IMR-90 (cell line): ENCODE data around the gene ZNF182. TPM values are rescaled to one million over a fixed set of nuclear protein-coding genes. Genes with fewer than 3 reads are reported as not detected.
"Not testable (repeated sequence)": the region's sequence is repeated elsewhere in the genome, so short reads cannot be mapped to it uniquely, and the experiment has no call there.

Experiments
- ATAC-seq: fragments of 200-7000 bp; cut with Tn5 transposase; 2 replicates; pipeline ENCODE4 v1.9.1; 2020; ENCODE audit warnings: low read depth, mild to moderate bottlenecking, moderate library complexity
- BruUV-seq: library from RNA; stranded (reverse); fragments of 400-500 nt; replicated peaks from 2 replicates; lab custom pipeline; 2021; lab: Mats Ljungman, UMichigan
- CTCF ChIA-PET: fragments of 300-600 bp; formaldehyde crosslinking; extraction: SDS; loops from one replicate; lab custom pipeline; 2021; ENCODE audit warnings: antibody characterized with exemption; lab: Yijun Ruan, JAX
- POLR2A ChIA-PET: fragments of 300-600 bp; sonication (Branson Sonifier 250); formaldehyde crosslinking; loops from one replicate; lab custom pipeline; 2022; ENCODE audit warnings: antibody characterized with exemption; ENCODE audit not compliant: unreplicated experiment; lab: Charles Lee
- DNase-seq: peaks from one replicate; pipeline ENCODE4 v3.0.0; 2013
- H2AFZ ChIP-seq: replicated peaks from 2 replicates; pipeline ENCODE3; 2013; ENCODE audit warnings: low read length, mild to moderate bottlenecking; ENCODE audit not compliant: poor library complexity
- H2AK5ac ChIP-seq: 2 replicates; pipeline ENCODE4 v1.6.1; 2013; ENCODE audit warnings: low read depth, low read length, inconsistent platforms
- H2AK9ac ChIP-seq: replicated peaks from 2 replicates; pipeline ENCODE3; 2013; ENCODE audit warnings: mild to moderate bottlenecking, low read depth, low read length, moderate library complexity; ENCODE audit not compliant: poor library complexity
- H2BK120ac ChIP-seq: 2 replicates; pipeline ENCODE4 v1.6.1; 2013; ENCODE audit warnings: low read depth, low read length, inconsistent platforms
- H2BK15ac ChIP-seq: 3 replicates; pipeline ENCODE4 v1.6.1; 2013; ENCODE audit warnings: low read depth, low read length, inconsistent platforms
- H2BK20ac ChIP-seq: 2 replicates; pipeline ENCODE4 v1.6.1; 2013; ENCODE audit warnings: low read depth, mild to moderate bottlenecking, inconsistent platforms, low read length, moderate library complexity
- H2BK5ac ChIP-seq: 2 replicates; pipeline ENCODE4 v1.6.1; 2013; ENCODE audit warnings: mild to moderate bottlenecking, low read depth, low read length, inconsistent platforms; ENCODE audit not compliant: poor library complexity, severe bottlenecking
- H3K14ac ChIP-seq: replicated peaks from 2 replicates; pipeline ENCODE4 v1.6.1; 2013; ENCODE audit warnings: low read depth, low read length, inconsistent platforms
- H3K18ac ChIP-seq: 2 replicates; pipeline ENCODE4 v1.6.1; 2013; ENCODE audit warnings: low read depth, low read length, control low read depth
- H3K23ac ChIP-seq: 2 replicates; pipeline ENCODE4 v1.6.1; 2013; ENCODE audit warnings: low read depth, low read length, inconsistent platforms
- H3K27ac ChIP-seq: 2 replicates; pipeline ENCODE4 v1.5.1; 2013; ENCODE audit warnings: mild to moderate bottlenecking, control low read depth, low read length; ENCODE audit not compliant: insufficient read depth
- H3K27me3 ChIP-seq: 2 replicates; pipeline ENCODE4 v1.6.1; 2013; ENCODE audit warnings: low read length; ENCODE audit not compliant: control insufficient read depth, insufficient read depth
- H3K36me3 ChIP-seq: 2 replicates; pipeline ENCODE4 v1.6.1; 2013; ENCODE audit warnings: low read length, mixed read lengths; ENCODE audit not compliant: control insufficient read depth, insufficient read depth
- H3K4ac ChIP-seq: 2 replicates; pipeline ENCODE4 v1.6.1; 2013; ENCODE audit warnings: low read depth, low read length, inconsistent platforms
- H3K4me1 ChIP-seq: 2 replicates; pipeline ENCODE4 v1.6.1; 2013; ENCODE audit warnings: low read length, mixed read lengths; ENCODE audit not compliant: control insufficient read depth, insufficient read depth
- H3K4me2 ChIP-seq: 2 replicates; pipeline ENCODE4 v1.6.1; 2013; ENCODE audit warnings: low read depth, mild to moderate bottlenecking, control low read depth, low read length, moderate library complexity
- H3K4me3 ChIP-seq: 2 replicates; pipeline ENCODE4 v1.5.1; 2013; ENCODE audit warnings: low read depth, mild to moderate bottlenecking, control low read depth, low read length, moderate library complexity; ENCODE audit not compliant: insufficient read depth
- H3K56ac ChIP-seq: 2 replicates; pipeline ENCODE4 v1.6.1; 2013; ENCODE audit warnings: low read length, inconsistent platforms; ENCODE audit not compliant: insufficient read depth; ENCODE audit errors: extremely low read depth
- H3K79me1 ChIP-seq, 2 experiments: 2 replicates each; pipeline ENCODE4 v1.6.1; 2013; ENCODE audit warnings: low read length in 2 of 2, inconsistent platforms in 1 of 2, low read depth in 1 of 2
- H3K9ac ChIP-seq: 2 replicates; pipeline ENCODE4 v1.6.1; 2013; ENCODE audit warnings: low read depth, low read length, control low read depth
- H3K9me1 ChIP-seq: 2 replicates; pipeline ENCODE4 v1.6.1; 2013; ENCODE audit warnings: low read length, inconsistent platforms; ENCODE audit not compliant: insufficient read depth
- H3K9me3 ChIP-seq: 2 replicates; pipeline ENCODE4 v1.6.1; 2013; ENCODE audit warnings: low read length; ENCODE audit not compliant: control insufficient read depth, insufficient read depth
- H4K20me1 ChIP-seq: 2 replicates; pipeline ENCODE4 v1.6.1; 2013; ENCODE audit warnings: low read length, inconsistent platforms; ENCODE audit not compliant: insufficient read depth
- H4K5ac ChIP-seq: 2 replicates; pipeline ENCODE4 v1.6.1; 2013; ENCODE audit warnings: mild to moderate bottlenecking, low read depth, low read length, control low read depth
- H4K8ac ChIP-seq, 2 experiments: 2 replicates each; pipeline ENCODE4 v1.6.1; 2013; ENCODE audit warnings: low read depth in 2 of 2, low read length in 2 of 2, control low read depth in 1 of 2, inconsistent platforms in 1 of 2
- H4K91ac ChIP-seq: 2 replicates; pipeline ENCODE4 v1.6.1; 2013; ENCODE audit warnings: low read depth, low read length, inconsistent platforms; ENCODE audit not compliant: insufficient read depth
- CEBPB ChIP-seq: IDR thresholded peaks from 2 replicates; pipeline ENCODE4 v1.6.1; 2012; ENCODE audit warnings: low read depth, low read length, improper control_type of control experiment
- CHD1 ChIP-seq: IDR thresholded peaks from 2 replicates; pipeline ENCODE4 v1.6.1; 2012; ENCODE audit warnings: low read depth, low read length, improper control_type of control experiment
- CTCF ChIP-seq: conservative IDR thresholded peaks from 2 replicates; pipeline ENCODE4 v1.5.1; 2012; ENCODE audit warnings: mild to moderate bottlenecking, low read depth, low read length, improper control_type of control experiment
- FOS ChIP-seq: fragments of 150-350 bp; IDR thresholded peaks from 2 replicates; pipeline ENCODE4 v1.6.1; 2016; ENCODE audit warnings: low read depth, low read length
- MAFK ChIP-seq: IDR thresholded peaks from 2 replicates; pipeline ENCODE4 v1.6.1; 2012; ENCODE audit warnings: low read depth, low read length, improper control_type of control experiment
- MXI1 ChIP-seq: IDR thresholded peaks from 2 replicates; pipeline ENCODE4 v1.6.1; 2012; ENCODE audit warnings: low read depth, mild to moderate bottlenecking, low read length, moderate library complexity, borderline replicate concordance
- RAD21 ChIP-seq: IDR thresholded peaks from 2 replicates; pipeline ENCODE4 v1.6.1; 2012; ENCODE audit warnings: low read length, improper control_type of control experiment
- RCOR1 ChIP-seq: IDR thresholded peaks from 2 replicates; pipeline ENCODE4 v1.6.1; 2012; ENCODE audit warnings: mild to moderate bottlenecking, low read length, improper control_type of control experiment; ENCODE audit not compliant: insufficient replicate concordance
- SMC3 ChIP-seq: fragments of 150-350 bp; IDR thresholded peaks from 2 replicates; pipeline ENCODE4 v1.6.1; 2016; ENCODE audit warnings: low read depth, mild to moderate bottlenecking, antibody characterized with exemption, low read length, moderate library complexity
- whole genome bisulfite sequencing, 2 experiments: methylation state at CpG; one replicate each; pipeline versions ENCODE4 v1.1.5 to v1.1.7; 2013; ENCODE audit warnings: missing lambda C conversion rate in 2 of 2; ENCODE audit not compliant: insufficient read length in 1 of 2; ENCODE audit errors: extremely low coverage in 2 of 2; 5-methylcytosine and 5-hydroxymethylcytosine counted together
- dilution Hi-C: fragments of 300-500 bp; cut with HindIII; formaldehyde crosslinking; loops from one replicate; pipeline ENCODE4 v1.14.3; 2018; ENCODE audit warnings: low sequenced_read_pairs; ENCODE audit not compliant: unreplicated experiment
- in situ Hi-C: fragments of 300-500 bp; cut with MboI; formaldehyde crosslinking; loops from 3 replicates; pipeline ENCODE4 v1.14.3; 2019; ENCODE audit warnings: low sequenced_read_pairs, inconsistent platforms, mixed read lengths
- intact Hi-C: fragments of 100-400 bp; cut with micrococcal nuclease; formaldehyde crosslinking; loops from 2 replicates; pipeline ENCODE4 v1.10.0; 2022
- polyA plus RNA-seq, 3 experiments: library from polyadenylated mRNA; depleted of rRNA; stranded (reverse); fragments of >200 nt; gene quantifications; 2 replicates each; pipeline ENCODE4 v1.2.3, GENCODE V29; 2012; ENCODE audit warnings: low replicate concordance in 1 of 3
- total RNA-seq: library from RNA; depleted of rRNA; stranded (reverse); fragments of >200 nt; gene quantifications from 2 replicates; pipeline ENCODE4 v1.2.3, GENCODE V29; 2012

Gene ZNF182
- total and polyA plus RNA-seq, 2 of the 4 experiments (the other 2 are of a cell fraction) = 1.7 to 3.0 TPM

DNA sequence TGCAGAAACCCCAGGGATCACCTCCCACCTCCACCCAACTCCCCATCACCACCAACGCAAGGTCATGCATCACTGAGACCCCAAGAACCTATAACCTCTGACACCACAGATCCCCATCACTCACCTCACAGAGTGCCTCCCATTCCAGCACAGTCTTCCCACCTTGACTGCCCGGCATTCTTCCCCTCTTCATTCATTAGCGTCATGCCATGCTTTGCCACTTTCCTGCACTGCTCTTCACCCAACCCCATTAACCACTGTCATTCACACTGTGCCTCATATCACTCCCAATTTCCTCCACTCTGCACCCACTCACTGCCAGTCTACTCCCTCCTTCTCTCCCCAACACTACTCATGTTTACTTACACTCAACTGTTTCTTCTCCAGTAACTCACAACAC lies 30.6 kb downstream of the ZNF182 start:
- Histone ChIP-seq H2AFZ (no peak overlapping the region), H3K27ac (no peak overlapping the region), H3K4me1 (no peaks in the 10 kb centered on the region), H3K4ac (no peak overlapping the region), H3K4me3 (no peak overlapping the region), H3K14ac (no peak overlapping the region), H3K4me2 (no peak overlapping the region), H2BK120ac (no peak overlapping the region), H3K79me1 (no peaks in the 10 kb centered on the region), H4K91ac (no peak overlapping the region), H3K9me1 (no peaks in the 10 kb centered on the region), H4K5ac (no peak overlapping the region), H3K9me3 (peaks cover 59% of the 10 kb centered on the region), H2BK15ac (no peak overlapping the region), H3K9ac (no peak overlapping the region), H3K18ac (no peak overlapping the region), H2AK5ac (no peak overlapping the region), H3K27me3 (no peaks in the 10 kb centered on the region), H4K8ac (no peak overlapping the region), H3K36me3 (peaks cover 6% of the 10 kb centered on the region; the same call in 1 of the 2 replicates), H2BK5ac (no peak overlapping the region), H4K20me1 (no peaks in the 10 kb centered on the region), H3K56ac (no peak overlapping the region), H2AK9ac (no peak overlapping the region), H2BK20ac (no peak overlapping the region), H3K23ac (no peak overlapping the region)
- in situ Hi-C loops (no loop called here), intact Hi-C loops (no loop called here), dilution Hi-C loops (no loop called here)
- DNase-seq = no peak
- ChIA-PET CTCF (no interaction called here), POLR2A (no interaction called here)
- WGBS, 2 experiments = 63% methylated on average over 2 of the region's 3 CpGs; no CpG with 5 or more reads in 1 of the 2 experiments
- ATAC-seq = no peak
- no peak for TF ChIP-seq RAD21
- TF ChIP-seq MXI1 = no peak
- no peak for TF ChIP-seq SMC3
- no peak for TF ChIP-seq RCOR1
- no peak for TF ChIP-seq FOS
- no peak for TF ChIP-seq CEBPB
- TF ChIP-seq MAFK = no peak
- no peak for TF ChIP-seq CHD1
- no peak for TF ChIP-seq CTCF
- BruUV-seq = no TSS peak

DNA sequence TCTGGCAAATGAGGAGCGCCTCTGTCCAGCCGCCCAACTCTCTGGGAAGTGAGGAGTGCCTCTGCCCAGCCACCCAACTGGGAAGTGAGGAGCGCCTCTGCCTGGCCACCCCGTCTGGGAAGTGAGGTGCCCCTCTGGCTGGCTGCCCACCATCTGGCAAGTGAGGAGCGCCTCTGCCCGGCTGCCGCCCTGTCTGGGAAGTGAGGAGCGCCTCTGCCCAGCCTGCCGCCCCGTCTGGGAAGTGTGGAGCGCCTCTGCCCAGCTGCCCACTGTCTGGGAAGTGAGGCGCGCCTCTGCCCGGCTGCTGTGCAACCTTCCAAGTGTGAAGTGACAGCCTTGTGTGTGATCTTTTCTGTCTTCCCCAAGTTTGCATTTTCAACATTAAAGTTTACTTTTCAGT lies 38.3 kb downstream of the ZNF182 start:
- H2AFZ ChIP-seq, H4K8ac ChIP-seq, DNase-seq, ATAC-seq, H3K9me1 ChIP-seq, dilution Hi-C loops, H4K5ac ChIP-seq, H3K79me1 ChIP-seq, BruUV-seq, H2BK120ac ChIP-seq, H2BK15ac ChIP-seq, H3K56ac ChIP-seq, CTCF ChIA-PET, H4K91ac ChIP-seq, H3K4me3 ChIP-seq, H3K9ac ChIP-seq, H4K20me1 ChIP-seq, H3K27me3 ChIP-seq, H3K18ac ChIP-seq, in situ Hi-C loops, H2BK20ac ChIP-seq, POLR2A ChIA-PET, H3K23ac ChIP-seq, H2BK5ac ChIP-seq, H3K36me3 ChIP-seq, H3K14ac ChIP-seq, H3K4me1 ChIP-seq, H2AK9ac ChIP-seq, H3K27ac ChIP-seq, intact Hi-C loops, H3K4ac ChIP-seq, H3K4me2 ChIP-seq, H2AK5ac ChIP-seq: not testable (repeated sequence)
- 60% methylated on average over 2 of the region's 14 CpGs; no CpG with 5 or more reads in 1 of the 2 experiments for WGBS, 2 experiments
- peaks cover 25% of the 10 kb centered on the region for H3K9me3 ChIP-seq
